ENCODE data around the gene PRKCQ.

DNA sequence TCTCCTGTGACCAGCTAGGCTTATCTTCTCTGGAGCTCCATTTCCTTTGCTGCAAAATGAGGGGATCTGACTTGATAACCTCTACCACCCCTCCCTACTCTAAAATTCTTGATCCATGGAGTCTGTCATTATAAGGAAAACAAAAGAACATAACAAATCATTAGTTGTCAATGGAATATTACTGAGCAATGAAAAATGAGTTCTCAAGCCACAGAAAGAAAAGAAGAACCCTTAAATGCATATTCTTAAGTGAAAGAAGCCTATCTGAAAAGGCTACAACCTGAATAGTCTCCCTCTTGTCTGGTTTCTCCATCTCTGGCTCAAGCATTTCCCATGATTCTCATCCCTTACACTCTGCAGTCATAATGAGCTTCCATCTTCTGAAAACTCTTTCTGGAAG is 110.4 kb downstream of the PRKCQ start:
- TF ChIP-seq PAX5 (IDR thresholded peaks at IDR 0.05; ENCODE audit: insufficient read depth, low read length, severe bottlenecking) (no peak), POLR2AphosphoS5 (IDR thresholded peaks at IDR 0.05; ENCODE audit: low read depth, low read length) (no peak)
